Measurements from ENCODE around the gene TNIP1.

TNIP1 gene, protein sequence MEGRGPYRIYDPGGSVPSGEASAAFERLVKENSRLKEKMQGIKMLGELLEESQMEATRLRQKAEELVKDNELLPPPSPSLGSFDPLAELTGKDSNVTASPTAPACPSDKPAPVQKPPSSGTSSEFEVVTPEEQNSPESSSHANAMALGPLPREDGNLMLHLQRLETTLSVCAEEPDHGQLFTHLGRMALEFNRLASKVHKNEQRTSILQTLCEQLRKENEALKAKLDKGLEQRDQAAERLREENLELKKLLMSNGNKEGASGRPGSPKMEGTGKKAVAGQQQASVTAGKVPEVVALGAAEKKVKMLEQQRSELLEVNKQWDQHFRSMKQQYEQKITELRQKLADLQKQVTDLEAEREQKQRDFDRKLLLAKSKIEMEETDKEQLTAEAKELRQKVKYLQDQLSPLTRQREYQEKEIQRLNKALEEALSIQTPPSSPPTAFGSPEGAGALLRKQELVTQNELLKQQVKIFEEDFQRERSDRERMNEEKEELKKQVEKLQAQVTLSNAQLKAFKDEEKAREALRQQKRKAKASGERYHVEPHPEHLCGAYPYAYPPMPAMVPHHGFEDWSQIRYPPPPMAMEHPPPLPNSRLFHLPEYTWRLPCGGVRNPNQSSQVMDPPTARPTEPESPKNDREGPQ

DNA sequence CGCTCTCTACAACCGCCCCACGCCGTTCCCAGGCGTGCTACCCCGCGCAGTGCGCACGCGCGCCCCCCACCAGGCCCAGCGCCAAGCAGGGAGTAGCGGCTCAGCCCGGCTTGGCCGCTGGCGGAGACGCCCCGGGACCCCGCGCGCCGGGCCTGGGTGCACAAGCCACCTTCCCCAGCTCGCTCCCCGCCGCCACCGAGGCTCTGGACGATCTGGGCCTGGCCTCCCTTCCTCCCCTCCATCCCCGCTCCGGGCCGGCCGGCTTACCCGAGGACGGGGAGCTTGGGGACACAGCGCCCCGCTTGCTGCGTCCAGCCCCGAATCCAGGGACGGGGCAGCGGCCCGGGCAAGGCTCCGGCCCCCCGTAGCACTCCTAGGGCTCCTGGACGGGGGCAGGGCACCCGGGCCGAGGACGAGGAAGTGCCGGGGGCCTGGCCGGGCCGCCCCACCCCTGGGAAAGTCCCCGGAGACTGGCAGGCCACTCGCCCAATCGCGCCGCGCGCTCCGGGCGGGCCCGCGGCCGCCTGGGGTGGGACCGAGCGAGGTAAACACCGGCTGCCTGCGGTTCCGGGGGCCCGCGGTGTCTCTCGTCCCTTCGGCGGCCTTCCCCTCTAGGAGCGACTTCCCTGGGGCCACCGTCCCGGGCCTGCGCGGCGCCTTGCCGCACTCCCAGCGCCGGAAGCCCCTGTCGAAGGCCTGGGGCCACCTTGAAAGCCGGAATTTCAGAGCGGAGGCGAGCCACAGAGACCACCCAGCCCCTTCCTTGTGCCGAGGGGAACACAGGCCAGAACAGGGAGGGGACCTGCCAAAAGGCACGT, at the start of gene TNIP1:
TSS of gene TNIP1 (minus strand) at position 422 of the 818 bp plus-strand sequence. CDS start 15,939 bp downstream, outside the sequence.
- peak; percentile 96 for DNase-seq

- no peak for DNase-seq
Observed at GRCh38 chr5:151130235-151130921, 49.5 kb upstream of the TNIP1 start.

DNA sequence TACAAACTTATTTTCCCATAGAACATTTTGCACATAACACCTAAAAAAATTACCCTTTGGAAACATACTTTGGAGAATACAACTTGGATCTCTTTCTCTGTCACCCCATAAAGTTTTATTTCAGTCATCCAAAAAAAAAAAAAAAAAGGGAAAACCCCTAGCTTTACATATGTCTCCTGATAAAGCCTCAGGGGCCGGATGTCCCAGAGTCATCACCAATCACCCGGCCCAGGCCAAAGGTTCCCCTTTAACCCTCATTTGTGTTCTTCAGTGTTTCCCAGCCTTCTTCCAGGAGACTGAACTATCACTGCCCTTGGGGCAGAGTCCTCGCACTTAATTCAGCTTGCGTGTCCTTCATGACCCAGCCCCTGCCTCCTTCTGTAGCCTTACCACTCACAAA, 48.0 kb upstream of the TNIP1 start:
- no peak for DNase-seq

GRCh38 chr5:151127926-151128325, 47.1 kb upstream of the TNIP1 start:
- no peak for DNase-seq

DNA sequence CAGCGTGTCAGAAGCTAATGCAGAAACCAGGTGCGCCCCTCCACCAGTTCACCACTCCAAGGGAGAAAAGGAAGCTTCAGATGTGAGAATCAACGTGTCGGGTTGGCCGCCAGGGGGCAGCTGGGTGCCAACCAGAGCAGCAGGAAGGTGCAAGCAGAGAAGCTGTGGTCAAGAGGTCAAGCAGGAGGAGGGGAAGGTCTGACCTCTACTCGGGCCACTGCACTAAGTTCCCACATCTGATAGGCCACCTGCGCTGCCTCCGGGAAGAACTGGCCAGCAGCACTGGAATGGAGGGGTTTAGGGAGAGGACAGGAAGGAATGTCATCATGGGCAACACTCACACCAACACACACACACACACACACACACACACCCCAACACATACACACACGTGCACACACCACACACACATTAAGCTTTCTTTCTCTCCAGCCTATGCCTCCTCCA, 45.4 kb upstream of the TNIP1 start:
- DNase-seq, result peak; percentile 75

DNA sequence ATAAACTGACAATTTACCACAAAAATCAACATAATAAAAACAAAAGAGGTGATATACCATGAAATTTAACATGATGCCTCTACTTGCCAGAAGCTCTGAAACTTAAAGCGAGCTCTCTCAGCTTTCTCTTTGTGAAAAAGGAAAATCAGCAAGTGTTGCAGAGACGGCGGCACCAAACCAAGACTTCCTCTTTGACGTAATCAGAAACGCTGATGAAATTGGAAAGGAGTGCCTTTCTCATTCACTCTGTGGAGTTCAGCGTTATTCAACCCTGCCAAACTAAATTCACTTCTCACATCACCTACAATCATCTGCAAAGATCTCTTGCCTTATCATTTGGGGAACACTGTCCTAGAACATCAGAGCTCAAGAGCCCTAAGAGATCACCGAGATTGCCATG, 44.6 kb upstream of the TNIP1 start:
- DNase-seq, result peak; percentile 26

- no peak for DNase-seq
Observed at GRCh38 chr5:151123897-151124751, 43.3 kb upstream of the TNIP1 start.

- no peak for DNase-seq
Observed at GRCh38 chr5:151122828-151123227, 42.0 kb upstream of the TNIP1 start.

- no peak for DNase-seq
Observed at GRCh38 chr5:151121665-151122064, 40.8 kb upstream of the TNIP1 start.

DNA sequence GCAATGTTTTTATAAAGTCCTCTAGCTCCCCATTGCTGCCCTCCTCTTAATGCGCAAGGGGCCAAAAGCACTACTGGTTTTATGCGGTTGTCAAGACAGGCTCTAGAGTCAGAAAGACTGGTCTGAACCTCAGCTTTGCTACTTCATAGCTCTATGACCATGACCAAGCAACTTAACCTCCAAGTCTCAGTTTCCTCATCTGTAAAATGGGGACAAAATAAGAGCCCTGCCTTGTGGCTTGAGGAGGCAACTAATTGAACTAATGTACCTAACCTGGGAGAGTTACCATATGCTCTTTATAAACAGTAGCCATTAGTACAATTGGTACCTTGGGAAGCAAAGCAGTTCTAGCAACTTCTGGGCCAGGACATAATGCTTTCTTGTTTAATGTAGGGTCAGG, 40.3 kb upstream of the TNIP1 start:
- no peak for DNase-seq

GRCh38 chr5:151118913-151119575, 38.2 kb upstream of the TNIP1 start:
- no peak for DNase-seq

DNA sequence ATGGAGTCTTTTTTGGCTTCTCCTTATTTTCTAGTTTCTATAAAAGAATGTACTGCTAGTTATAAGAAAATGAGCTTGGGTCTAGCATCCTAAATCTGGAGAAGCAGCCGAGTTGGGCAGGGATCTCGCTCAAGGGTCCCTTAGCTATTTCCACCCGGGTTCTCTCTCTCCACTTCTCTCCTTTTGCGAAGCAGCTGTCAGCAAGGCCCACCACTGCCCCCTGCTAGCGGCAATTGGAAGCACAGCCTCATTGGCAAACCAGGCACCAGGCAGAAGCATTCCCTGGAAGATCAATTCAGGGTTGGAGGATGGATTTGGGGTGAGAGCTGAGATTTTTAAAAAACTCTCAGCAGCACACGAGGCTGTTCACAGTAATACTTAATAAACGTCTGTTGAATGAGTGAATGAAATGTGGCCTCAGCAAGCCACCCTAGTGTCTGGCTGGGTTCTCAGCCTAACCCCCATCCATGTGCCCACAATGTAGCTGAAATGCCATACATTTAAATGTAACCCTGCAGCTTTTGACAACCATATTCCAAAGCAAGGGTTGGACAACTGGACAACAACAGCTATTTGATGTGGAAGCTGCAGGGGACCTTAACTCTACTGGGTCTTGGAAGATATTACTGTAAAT, 34.6 kb upstream of the TNIP1 start:
- peak; percentile 65 for DNase-seq

GRCh38 chr5:151113651-151114050, 32.8 kb upstream of the TNIP1 start:
- DNase-seq, result no peak

GRCh38 chr5:151110992-151111391, 30.2 kb upstream of the TNIP1 start:
- DNase-seq, result no peak

DNA sequence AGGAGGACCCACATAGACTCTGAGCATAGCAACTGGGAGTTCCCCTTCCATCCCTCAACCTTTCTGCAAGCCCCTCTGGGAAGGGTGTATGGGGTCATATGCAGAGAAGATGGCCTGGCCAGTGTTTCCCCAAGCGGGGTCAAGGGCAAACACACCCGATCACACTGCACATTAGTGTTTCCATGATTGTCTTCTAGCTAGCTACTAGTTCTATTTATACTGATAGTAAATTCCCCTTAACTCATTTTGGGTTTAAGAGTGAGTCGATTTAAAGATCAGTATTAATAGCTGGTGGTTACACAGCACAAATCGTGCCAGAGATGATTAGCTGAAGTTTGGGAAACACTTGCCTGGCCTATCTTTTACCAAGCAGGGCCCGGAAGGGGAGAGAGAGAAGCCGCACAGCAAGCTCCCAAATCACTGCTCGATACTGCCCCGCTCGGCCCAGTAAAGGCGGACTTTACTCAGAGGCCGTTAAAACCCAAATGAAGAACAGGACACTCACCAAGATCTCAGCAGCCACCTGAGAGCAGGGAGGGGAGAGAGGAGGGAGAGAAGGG, 29.4 kb upstream of the TNIP1 start:
- no peak for DNase-seq

- DNase-seq, result no peak
Observed at GRCh38 chr5:151108566-151108965, 27.7 kb upstream of the TNIP1 start.

DNA sequence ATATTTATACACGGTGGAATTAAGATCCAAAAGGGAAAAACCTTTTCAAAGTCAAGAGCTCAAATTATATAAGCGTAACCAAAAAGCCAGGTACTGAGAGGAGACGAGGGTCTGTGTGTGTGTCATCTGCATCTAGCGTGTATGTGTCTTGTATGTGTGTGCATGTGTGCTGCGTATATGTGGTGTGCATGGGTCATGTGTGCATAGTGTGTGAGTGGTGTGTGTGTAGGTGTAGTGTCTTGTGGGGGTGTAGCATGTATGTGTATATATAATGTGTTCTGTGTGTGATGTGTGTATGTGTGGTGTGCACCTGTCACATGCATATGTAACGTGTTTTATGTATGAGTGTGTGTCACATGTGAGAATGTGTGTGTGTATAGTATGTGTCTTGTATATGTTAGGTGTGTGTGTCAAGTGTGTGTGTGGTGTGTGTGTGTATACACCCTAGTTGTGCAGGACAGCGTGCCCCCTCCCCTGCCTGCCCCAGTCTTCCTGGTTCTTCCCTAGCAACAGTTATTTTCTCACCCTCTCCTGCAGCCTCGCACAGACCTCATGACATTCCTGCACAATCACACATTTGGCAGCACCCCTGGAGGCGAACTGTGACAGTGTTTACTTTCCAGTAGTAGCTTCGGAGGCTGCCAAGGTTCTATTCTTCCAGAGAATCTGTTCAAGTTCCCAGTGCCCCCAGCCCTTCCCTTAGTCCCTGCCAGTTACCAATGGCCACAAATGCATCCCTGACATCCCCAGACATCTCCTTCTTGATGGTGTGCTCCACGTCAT, 27.1 kb upstream of the TNIP1 start:
- no peak for DNase-seq

DNA sequence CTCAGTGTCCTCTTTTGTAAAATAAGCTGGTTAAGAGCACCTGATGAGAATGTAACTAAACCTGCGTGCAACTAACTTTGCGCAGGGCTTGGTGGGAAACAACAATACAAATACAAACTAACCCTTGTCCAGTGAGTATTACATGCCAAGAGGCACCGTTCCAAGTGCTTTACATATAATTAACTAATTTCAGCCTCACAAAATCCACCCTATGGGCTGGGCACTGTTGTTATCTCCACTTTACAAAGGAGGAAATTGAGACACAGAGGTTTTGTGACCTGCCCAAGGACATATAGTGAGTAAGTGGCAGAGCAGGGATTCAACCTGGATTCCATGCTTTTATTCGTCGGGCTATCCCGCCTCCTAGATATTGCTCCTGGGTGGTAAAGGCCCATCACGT, 26.2 kb upstream of the TNIP1 start:
- DNase-seq, result no peak

- no peak for DNase-seq
Observed at GRCh38 chr5:151106509-151106908, 25.7 kb upstream of the TNIP1 start.

- DNase-seq, result no peak
Observed at GRCh38 chr5:151106043-151106442, 25.2 kb upstream of the TNIP1 start.
